ENCODE results near the gene SPON1. TPM values are rescaled to one million over a fixed set of nuclear protein-coding genes. Genes with fewer than 3 reads are reported as not detected.

SPON1 gene
- total RNA-seq, 1 experiment from 2014 or later, result 0.20 TPM

DNA sequence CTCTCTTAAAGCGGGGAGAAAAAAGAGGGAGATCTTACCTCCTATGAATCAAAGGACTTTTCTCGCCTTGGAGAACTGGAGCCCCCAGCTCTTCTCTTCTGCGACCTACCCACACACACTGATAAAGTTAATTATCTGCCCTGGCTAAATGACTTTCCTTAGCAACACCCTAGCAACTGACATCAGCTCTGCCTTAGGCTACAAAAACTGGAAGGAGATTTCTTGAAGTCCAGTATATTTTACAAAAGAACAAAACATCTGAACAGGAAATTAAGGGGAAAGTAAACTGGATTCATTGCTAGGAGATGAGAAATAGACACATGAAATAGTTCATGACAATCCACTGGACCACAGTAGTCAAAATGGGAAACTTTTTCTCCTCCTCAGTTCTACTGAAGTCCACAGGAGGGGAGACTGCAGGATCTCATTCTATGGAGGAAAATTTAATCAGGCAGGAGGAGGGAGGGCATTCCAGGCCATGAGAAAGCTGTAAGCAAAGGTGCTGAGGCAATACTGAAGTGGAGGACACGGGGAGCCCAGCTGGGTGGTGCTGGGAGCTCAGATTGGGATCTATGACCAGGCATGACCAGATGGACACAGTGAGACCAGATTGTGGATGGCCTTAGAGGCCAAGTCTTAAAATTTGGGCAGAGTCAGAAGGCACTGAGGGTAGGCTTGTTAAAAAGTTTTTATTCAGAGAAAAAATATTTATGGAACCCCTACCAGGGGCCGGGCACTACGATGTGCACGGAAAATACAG, 3.7 kb upstream of the SPON1 start:
- H3K27ac Mint-ChIP-seq, result no peak overlapping the region
- Histone ChIP-seq H3K27ac (ENCODE audit: insufficient read length, low read depth, low read length) (no peak overlapping the region), H3K79me2 (ENCODE audit: insufficient read depth, low read length) (no peaks in the 10 kb centered on the region), H3K79me1 (ENCODE audit: insufficient read depth, low read depth, low read length, poor library complexity, severe bottlenecking) (no peaks in the 10 kb centered on the region), H3K18ac (ENCODE audit: insufficient read length, low read depth, low read length) (no peak overlapping the region), H3K14ac (ENCODE audit: insufficient read depth, low read length) (no peak overlapping the region), H3K56ac (ENCODE audit: insufficient read length, low read depth, low read length) (no peak overlapping the region), H3K9me3 (ENCODE audit: control insufficient read depth, low read depth, low read length) (no peaks in the 10 kb centered on the region), H4K5ac (ENCODE audit: insufficient read length, low read depth, low read length) (no peak overlapping the region), H3K4ac (ENCODE audit: low read depth, low read length) (no peak overlapping the region), H3K4me2 (ENCODE audit: insufficient read depth, insufficient read length, low read length) (no peak overlapping the region), H3K23ac (ENCODE audit: insufficient read length, low read depth, low read length) (no peak overlapping the region), H4K20me1 (ENCODE audit: control insufficient read depth, insufficient read depth, insufficient read length) (no peaks in the 10 kb centered on the region), H2AK5ac (ENCODE audit: insufficient read length, low read length) (no peak overlapping the region), H2BK120ac (ENCODE audit: low read depth, low read length, poor library complexity, severe bottlenecking) (no peak overlapping the region), H2BK15ac (ENCODE audit: low read depth, low read length) (no peak overlapping the region), H3K27me3 (ENCODE audit: insufficient read depth, low read length) (peaks cover 32% of the 10 kb centered on the region), H2BK20ac (ENCODE audit: low read depth, low read length, poor library complexity, severe bottlenecking) (no peak overlapping the region), H3K23me2 (ENCODE audit: insufficient read length, low read depth, low read length, poor library complexity, severe bottlenecking) (peaks cover 16% of the 10 kb centered on the region), H3T11ph (ENCODE audit: low read length) (no peak overlapping the region), H4K91ac (ENCODE audit: insufficient read length, low read depth, low read length) (no peak overlapping the region), H2BK5ac (ENCODE audit: insufficient read length, low read length) (no peak overlapping the region), H3K9ac (ENCODE audit: extremely low read depth, insufficient read length, low read length) (no peak overlapping the region), H2AFZ (ENCODE audit: low read length) (no peak overlapping the region), H3K4me1 (ENCODE audit: insufficient read depth, low read length) (no peaks in the 10 kb centered on the region), H2BK12ac (ENCODE audit: insufficient read length, low read depth, low read length) (no peak overlapping the region), H4K8ac (replicated peaks; ENCODE audit: insufficient read length, low read depth, low read length) (no peak overlapping the region)
- H3K4me3 Mint-ChIP-seq, result no peak overlapping the region
- H3K9me3 Mint-ChIP-seq, result no peaks in the 10 kb centered on the region
- WGBS (ENCODE audit: extremely low coverage, insufficient read length, low lambda C conversion rate), result no CpG with 5 or more reads among the region's 7 CpGs
- peaks cover 5 to 7% of the 10 kb centered on the region in 2 experiments for H3K4me1 Mint-ChIP-seq
- TF ChIP-seq, protein P1, sequence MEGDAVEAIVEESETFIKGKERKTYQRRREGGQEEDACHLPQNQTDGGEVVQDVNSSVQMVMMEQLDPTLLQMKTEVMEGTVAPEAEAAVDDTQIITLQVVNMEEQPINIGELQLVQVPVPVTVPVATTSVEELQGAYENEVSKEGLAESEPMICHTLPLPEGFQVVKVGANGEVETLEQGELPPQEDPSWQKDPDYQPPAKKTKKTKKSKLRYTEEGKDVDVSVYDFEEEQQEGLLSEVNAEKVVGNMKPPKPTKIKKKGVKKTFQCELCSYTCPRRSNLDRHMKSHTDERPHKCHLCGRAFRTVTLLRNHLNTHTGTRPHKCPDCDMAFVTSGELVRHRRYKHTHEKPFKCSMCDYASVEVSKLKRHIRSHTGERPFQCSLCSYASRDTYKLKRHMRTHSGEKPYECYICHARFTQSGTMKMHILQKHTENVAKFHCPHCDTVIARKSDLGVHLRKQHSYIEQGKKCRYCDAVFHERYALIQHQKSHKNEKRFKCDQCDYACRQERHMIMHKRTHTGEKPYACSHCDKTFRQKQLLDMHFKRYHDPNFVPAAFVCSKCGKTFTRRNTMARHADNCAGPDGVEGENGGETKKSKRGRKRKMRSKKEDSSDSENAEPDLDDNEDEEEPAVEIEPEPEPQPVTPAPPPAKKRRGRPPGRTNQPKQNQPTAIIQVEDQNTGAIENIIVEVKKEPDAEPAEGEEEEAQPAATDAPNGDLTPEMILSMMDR (conservative IDR thresholded peaks at IDR 0.05), result no peak
- H3K36me3 Mint-ChIP-seq (ENCODE audit: insufficient read depth in 1 of 3, low read depth in 3 of 3), result no peaks in the 10 kb centered on the region; a peak in 1 of 7 replicates
- DNase-seq, result no peak
- peaks cover 57% of the 10 kb centered on the region for H3K27me3 Mint-ChIP-seq (ENCODE audit: low read depth)

Measured in H9 (cell line).